ENCODE data around the gene ZBTB44.

Gene ZBTB44

GRCh38 chr11:130183878-130184610 lies 130.7 kb downstream of the ZBTB44 start:
- Mint-ChIP-seq H3K27ac (no peak overlapping the region), H3K27me3 (no peaks in the 10 kb centered on the region), H3K4me3 (no peak overlapping the region), H3K36me3 (ENCODE audit: low read depth) (no peaks in the 10 kb centered on the region), H3K9me3 (no peaks in the 10 kb centered on the region), H3K4me1 (ENCODE audit: low read depth) (peaks cover 36% of the 10 kb centered on the region)
- intact Hi-C loops (cut with micrococcal nuclease), result loop anchor here (5.0 kb wide), 1 partner anchor 37 kb away; no protein-coding TSS in a partner anchor

GRCh38 chr11:130181295-130182272 lies 133.1 kb downstream of the ZBTB44 start:
- Mint-ChIP-seq H3K4me3 (no peak overlapping the region), H3K9me3 (no peaks in the 10 kb centered on the region), H3K36me3 (ENCODE audit: low read depth) (no peaks in the 10 kb centered on the region), H3K4me1 (ENCODE audit: low read depth) (peaks cover 46% of the 10 kb centered on the region), H3K27me3 (no peaks in the 10 kb centered on the region), H3K27ac (peak overlapping the region; percentile 91)
- intact Hi-C loops (cut with micrococcal nuclease), result loop anchor here (2.0 to 5.0 kb wide), 2 partner anchors 15 to 34 kb away; no protein-coding TSS in a partner anchor

- intact Hi-C loops (cut with micrococcal nuclease), result loop anchor here (2.0 to 5.0 kb wide), 2 partner anchors 14 to 34 kb away; no protein-coding TSS in a partner anchor
- peaks cover 46% of the 10 kb centered on the region for H3K4me1 Mint-ChIP-seq (ENCODE audit: low read depth)
- H3K27me3 Mint-ChIP-seq, result no peaks in the 10 kb centered on the region
- H3K27ac Mint-ChIP-seq, result peak overlapping the region; percentile 91
- H3K36me3 Mint-ChIP-seq (ENCODE audit: low read depth), result no peaks in the 10 kb centered on the region
- no peaks in the 10 kb centered on the region for H3K9me3 Mint-ChIP-seq
- no peak overlapping the region for H3K4me3 Mint-ChIP-seq
Observed at GRCh38 chr11:130180896-130181294, 133.8 kb downstream of the ZBTB44 start.

- Mint-ChIP-seq H3K27me3 (no peaks in the 10 kb centered on the region), H3K27ac (peak overlapping the region; percentile 91), H3K4me3 (peak overlapping the region; percentile 30), H3K9me3 (peaks cover 1% of the 10 kb centered on the region), H3K36me3 (ENCODE audit: low read depth) (no peaks in the 10 kb centered on the region), H3K4me1 (ENCODE audit: low read depth) (peaks cover 46% of the 10 kb centered on the region)
- intact Hi-C loops (cut with micrococcal nuclease), result loop anchor here (2.0 to 5.0 kb wide), 2 partner anchors 14 to 33 kb away; no protein-coding TSS in a partner anchor
Observed at GRCh38 chr11:130180491-130180890, 134.2 kb downstream of the ZBTB44 start.

- intact Hi-C loops (cut with micrococcal nuclease), result loop anchor here (2.0 to 5.0 kb wide), 2 partner anchors 13 to 32 kb away; no protein-coding TSS in a partner anchor
Observed at GRCh38 chr11:130179396-130180306, 135.1 kb downstream of the ZBTB44 start.

GRCh38 chr11:130178441-130179339 lies 136.0 kb downstream of the ZBTB44 start:
- no peaks in the 10 kb centered on the region for H3K27me3 Mint-ChIP-seq
- peak overlapping the region; percentile 91 for H3K27ac Mint-ChIP-seq
- peaks cover 8% of the 10 kb centered on the region for H3K36me3 Mint-ChIP-seq (ENCODE audit: low read depth)
- intact Hi-C loops (cut with micrococcal nuclease), result no loop called here
- peaks cover 46% of the 10 kb centered on the region for H3K4me1 Mint-ChIP-seq (ENCODE audit: low read depth)
- H3K9me3 Mint-ChIP-seq, result peaks cover 14% of the 10 kb centered on the region
- H3K4me3 Mint-ChIP-seq, result no peak overlapping the region

More at GRCh38 chr11:130179396-130180306, 135.1 kb downstream of the ZBTB44 start:
- Mint-ChIP-seq H3K27me3 (no peaks in the 10 kb centered on the region), H3K4me1 (ENCODE audit: low read depth) (peaks cover 46% of the 10 kb centered on the region), H3K36me3 (ENCODE audit: low read depth) (peaks cover 5% of the 10 kb centered on the region), H3K4me3 (peak overlapping the region; percentile 30), H3K9me3 (peaks cover 10% of the 10 kb centered on the region), H3K27ac (peak overlapping the region; percentile 91)

- Mint-ChIP-seq H3K36me3 (ENCODE audit: low read depth) (peaks cover 8% of the 10 kb centered on the region), H3K27ac (no peak overlapping the region), H3K9me3 (peaks cover 14% of the 10 kb centered on the region), H3K4me3 (no peak overlapping the region), H3K27me3 (peaks cover 1% of the 10 kb centered on the region), H3K4me1 (ENCODE audit: low read depth) (peaks cover 46% of the 10 kb centered on the region)
- intact Hi-C loops (cut with micrococcal nuclease), result no loop called here
Observed at GRCh38 chr11:130177782-130178181, 136.9 kb downstream of the ZBTB44 start.
